DMS 273 (cell line): ENCODE measurements around the gene NMNAT2.

ENCODE experiments used
- DNase-seq: peaks from one replicate; lab custom pipeline; 2025; ENCODE audit not compliant: unreplicated experiment; lab: John Stamatoyannopoulos, UW

The NMNAT2 gene

DNA sequence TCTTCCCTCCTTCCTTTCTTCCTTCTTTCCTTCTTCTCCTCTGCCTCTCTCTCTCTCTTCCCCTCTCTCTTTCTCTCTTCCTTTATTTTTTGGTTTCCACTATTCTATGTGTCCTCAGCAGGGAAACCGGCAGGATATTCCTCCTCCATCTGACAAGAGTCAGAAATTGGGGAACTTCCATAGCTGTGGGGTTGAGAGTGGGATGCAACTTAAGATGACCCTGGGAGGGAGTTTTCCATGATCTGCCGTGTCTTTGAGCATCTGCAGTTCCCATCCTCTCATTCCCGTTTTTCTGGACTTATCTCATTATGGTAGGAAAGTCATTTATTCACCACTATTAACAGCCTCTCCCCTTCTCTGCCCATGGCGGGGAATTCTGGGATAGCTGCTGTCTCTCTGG, 98.6 kb downstream of the NMNAT2 start:
- no peak for DNase-seq

DNA sequence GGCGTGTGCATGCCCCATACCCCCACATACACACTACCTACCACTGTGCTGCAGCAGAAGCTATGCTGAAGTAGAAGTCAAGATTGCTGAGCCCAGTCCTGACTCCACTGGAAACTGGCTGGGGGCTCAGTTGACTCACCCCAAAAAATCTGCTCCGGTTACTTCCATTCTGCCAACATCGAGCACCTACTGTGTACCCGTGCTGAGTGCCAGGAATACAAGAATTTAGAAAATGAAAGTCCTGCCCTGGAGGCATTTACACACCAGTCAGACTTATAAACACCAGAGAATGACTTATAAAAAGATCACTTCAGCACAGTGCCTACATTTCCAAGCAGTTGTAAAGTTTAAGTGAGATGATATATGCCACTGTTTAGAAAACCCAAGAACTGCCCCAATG, 99.1 kb downstream of the NMNAT2 start:
- DNase-seq = no peak

DNA sequence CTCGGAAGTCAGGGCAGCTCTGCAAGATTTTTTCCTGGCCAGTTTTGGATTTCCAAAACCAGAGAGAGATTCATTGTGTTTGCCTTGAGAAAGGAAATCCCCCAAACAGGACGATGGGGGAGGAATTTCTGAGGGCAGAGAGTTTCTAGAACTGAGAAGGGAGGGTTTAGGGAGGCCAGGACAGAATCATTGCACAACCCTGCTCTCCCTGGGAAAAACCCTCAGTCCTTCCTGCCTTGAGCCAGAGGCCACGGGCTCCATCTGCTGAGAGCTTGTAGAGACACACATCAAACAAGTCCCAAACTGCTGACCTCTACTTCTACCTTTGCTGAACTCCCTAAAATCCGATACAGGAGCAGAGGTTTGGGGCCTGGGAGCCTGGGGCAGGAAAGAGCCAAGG, 99.7 kb downstream of the NMNAT2 start:
- DNase-seq = peak; percentile 51

DNA sequence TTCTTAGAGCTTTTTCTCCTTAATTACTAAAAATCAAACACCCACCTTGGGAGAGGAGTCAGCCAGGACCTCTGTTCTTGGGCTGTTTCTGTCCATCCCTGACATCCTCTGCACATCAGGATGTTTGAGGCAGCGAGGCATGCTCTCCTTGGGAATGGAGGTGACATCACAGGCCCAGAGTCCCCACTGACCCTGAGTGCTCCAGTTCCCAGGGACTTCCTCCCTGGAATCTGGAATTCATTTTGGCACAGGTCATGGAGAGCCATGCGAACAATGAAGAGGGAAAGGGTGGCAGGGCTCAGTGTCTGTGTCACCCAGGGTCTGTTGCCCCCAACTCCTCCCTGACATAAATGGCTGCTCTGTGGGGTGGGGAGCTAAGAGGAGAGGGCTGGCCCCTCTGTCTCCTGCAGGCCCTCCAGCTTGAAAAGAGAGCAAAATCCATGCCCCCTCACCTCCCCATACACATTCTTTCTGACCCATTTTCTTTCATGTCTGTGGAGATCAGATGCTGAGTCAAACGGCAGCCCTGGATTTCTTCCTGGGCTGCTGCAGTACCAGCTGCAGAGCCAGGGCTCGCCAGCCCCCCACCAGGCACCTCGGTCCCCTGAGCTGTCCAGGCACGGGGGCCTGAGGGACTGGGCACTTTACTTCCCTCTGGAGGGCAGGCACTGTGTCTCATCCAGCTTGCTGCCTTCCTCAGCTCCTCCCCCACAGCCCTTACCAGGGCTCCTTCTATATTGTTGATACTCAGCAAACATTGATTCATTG, 102.0 kb downstream of the NMNAT2 start:
- no peak for DNase-seq

DNA sequence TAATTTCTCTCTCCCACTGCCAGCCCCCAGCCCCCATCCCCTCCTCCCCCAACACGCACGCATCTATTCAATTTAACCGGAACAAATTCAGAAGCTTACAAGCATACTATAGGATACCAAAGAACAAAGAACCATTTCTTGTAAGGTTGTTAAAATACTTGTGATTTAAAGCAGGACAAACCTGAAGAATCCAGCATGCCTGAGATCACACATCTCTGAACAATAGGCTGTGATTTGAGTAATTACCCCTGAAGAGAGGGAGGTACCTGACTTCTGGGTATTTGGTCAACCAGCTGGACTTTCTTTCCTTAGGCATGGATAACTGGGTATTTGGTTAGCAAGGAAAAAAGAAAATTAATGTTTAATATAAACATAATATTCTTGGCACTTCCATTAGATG, 105.1 kb downstream of the NMNAT2 start:
- DNase-seq = no peak

DNA sequence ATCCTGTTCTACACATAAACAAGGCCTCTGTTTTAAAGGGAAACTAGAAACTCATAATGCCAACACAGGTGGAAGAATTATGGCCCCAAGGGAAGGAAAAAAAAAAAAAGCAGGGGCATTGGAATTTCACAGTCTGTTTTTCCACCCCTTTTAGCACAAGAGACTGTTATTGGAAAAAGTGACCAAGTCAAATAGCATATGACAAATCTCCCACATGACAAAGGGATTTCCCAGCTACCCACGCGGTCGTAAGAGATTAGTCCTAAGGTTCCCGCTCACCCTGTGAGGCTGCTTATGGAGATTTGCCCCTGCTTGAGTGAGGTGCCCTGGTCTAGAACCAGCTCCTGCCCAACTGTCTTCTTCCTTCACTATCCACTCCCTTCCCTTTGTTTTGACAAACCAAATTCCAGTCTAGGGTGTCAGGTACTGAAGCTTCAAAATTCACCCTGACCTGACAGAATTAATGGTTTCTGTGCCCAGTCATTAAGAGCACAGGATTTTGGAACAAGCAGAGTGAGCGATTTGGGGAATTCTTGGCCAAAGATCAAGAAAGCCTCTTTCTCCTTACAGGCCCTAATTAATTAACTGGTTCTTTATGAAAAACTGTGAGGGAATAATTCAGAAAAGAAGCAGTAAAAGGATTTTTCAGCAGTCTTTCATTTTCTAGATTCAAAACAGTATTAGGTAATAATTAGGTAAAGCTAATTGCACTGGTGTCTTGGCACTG, 107.3 kb downstream of the NMNAT2 start:
- no peak for DNase-seq

DNA sequence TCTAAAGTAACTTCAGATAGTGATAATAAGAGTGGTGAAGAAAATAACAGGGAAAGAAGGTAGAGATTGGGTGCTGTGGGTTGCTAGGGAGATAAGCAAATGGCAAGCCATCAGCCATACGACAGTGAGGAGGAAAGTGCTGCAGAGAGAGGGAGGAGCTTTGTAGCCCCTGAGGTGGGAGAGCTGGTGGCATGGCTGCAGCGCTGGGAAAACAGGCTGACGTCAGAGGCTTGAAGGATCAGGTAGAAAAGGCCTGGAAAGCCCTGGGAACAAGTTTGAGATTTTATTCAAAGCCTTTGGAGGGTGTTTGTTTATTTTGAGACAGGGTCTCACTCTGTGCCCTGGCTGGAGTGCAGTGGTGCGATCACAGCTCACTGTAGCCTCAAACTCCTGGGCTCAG, 109.5 kb downstream of the NMNAT2 start:
- DNase-seq = no peak

DNA sequence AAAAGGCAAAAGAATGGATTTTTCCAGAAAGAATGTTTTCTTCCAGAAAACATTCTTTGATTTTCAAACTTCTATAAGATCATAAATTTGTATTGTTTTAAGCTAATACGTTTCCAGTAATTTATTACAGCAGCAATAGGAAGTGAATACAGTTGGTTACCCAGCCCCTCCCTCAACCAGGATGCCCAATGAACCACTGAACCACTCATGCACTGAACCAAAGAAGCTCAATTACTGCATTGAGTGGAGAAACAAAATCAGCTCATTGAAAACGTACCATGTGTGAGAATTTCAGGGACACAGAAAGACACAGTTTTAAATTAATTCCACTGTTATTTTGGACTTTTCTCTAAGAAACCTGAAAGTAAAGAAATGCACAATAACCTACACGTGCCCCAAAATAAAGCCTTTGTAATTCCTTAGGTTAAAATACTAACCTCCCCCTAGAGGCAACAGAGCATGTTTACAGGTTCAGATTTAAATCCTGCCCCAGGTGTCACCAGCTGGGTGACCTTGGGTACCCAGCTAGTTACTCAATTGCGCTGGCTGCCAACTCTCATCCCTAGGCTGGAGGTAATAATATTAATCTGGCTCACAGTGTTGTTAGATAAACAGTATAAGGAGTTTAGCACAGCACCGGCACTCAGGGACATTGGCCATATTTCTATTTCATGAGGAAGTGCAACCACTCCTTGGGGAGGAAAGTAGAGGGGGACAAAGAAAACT, 111.7 kb downstream of the NMNAT2 start:
- peak; percentile 56 for DNase-seq

DNA sequence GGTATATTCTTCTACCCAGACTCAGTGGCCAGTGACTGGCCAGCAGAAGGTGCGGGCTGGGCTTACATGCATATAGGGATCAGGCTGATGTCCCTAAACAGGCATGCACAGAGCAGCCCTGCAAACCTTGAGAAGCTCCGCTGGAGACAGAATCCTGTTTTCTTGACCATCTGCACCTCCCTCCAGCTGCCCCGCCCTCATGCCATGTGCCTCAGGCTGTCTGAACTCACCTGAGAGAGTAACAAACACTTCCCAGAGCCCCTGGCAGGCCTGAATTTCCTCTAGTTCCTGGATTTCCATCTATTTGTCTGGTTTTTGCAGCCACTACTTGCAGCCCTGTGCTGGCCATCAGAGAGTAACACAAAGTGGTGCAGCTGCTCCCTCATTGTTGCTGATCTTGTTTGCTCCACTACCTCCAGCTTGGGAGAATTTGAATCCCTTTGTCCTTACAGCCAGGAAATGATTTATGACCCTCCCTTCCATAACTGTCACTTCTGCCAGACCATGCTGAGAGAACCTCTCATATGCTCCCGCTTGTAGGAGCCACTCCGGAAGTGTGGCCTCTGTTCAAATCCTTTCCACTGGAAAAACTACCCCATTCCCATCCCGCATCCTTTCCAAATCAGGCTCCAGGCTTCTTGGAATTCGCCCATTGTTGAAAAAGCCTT, 113.6 kb downstream of the NMNAT2 start:
- DNase-seq = peak; percentile 26

DNA sequence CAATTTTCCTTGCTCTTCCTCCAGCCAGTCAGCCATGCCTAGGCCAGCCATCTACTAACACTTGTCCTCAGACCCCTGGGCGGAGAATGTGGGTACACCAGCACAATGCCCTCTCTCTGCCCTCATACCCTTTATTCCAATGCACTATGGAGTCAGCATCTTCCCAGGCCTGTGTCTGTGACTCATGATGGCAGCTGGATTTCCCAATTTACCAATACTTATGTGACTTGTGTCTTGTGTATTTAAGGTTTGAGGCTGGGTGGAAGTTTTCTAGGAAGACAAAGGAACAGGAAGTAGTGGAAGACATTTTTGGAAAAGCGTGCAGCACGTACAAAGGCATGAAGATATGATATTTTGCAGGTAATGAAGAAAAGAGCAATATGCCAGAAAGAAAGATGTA, 114.3 kb downstream of the NMNAT2 start:
- DNase-seq = no peak

DNA sequence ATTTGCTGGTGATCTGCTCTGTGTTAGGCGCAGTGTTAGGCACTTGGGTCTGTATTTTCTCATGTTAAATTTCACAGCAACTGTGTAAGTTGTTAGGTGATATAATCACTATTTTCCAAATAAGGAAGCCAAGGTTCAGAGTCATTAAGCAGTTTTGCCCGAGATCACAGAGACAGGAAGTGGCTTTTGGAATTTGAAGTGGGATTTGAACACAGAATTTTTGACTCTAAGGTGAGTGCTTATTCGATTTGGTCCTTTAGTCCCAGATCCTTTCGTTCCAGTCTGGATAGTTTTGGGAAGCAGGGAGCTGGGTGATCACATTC, 114.9 kb downstream of the NMNAT2 start:
- no peak for DNase-seq

DNA sequence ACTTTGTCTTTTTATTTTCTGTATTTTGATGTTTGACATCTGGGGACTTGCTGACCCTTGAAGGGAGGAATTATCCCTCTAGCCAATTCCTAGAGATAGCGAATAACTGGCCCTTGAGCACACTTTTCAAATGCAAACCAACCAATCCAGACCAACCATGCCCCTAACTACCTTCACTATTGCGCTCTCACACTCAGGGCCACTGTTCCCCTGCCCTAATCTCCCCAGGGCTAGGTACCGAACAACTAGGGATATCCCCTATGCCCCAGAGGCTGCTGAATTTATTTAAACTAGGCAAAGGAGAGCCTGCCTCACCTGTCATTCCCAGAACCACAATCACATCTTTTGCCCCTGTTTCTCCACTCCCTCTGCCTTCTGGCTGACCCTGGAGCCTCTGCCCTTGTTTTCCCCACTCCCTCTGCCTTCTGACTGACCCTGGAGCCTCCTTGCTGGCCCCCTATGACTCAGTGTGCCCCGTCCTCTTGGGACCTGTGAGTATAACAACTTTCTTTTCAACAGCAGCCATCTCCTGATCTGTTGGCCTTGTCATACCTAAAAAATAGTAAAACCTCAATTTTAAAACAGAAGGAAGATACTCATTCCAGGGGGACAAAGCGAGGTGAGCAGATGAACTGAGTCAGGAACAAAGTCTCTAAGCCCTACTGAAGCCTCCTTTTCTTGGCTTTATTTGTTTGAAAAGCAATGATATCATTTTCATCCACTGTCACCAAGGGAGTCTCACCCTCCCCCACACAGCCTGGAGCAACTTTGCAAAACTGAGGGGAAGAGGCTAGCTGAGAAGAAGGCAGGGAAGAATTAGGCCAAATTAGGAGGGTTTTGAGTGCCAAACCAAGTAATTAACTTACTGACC, 115.5 kb downstream of the NMNAT2 start:
- DNase-seq = no peak

DNA sequence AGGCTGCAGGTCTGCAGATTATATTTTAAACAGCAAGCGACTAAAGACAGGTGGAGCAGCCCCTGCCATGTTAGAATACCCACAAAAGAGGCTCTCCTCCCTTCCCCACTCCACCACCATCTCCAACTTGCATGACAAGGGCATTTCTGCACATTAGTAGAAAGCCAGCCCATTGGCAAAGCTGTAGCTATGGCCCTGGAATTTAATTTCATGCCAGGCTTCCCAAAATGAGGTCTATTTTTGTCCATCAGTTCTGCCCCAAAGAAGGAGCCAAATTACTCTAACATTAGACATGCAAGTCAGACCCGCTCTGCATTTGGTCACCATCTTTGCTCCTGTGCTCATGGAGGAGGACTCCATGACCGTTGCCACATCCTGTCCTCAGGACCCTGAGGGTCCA, 116.9 kb downstream of the NMNAT2 start:
- no peak for DNase-seq

DNA sequence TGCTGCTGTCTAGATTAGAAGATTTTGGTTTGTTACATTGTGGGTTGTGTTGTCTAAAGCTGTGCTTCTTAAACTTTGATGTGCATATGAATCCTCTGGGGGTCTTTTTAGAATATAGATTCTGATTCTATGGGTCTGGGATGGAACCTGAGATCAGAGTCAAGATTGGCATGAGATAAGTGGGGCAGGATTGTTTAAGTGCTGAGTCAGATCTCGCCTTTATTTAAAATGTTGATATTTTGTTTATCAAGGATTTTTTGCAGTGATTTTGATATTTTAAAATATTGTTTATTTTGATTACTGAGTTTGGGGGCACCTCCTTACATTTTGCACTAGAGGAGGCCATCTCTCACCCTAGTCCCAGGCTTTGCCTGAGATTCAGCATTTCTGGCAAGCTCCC, 117.4 kb downstream of the NMNAT2 start:
- DNase-seq = peak; percentile 30

DNA sequence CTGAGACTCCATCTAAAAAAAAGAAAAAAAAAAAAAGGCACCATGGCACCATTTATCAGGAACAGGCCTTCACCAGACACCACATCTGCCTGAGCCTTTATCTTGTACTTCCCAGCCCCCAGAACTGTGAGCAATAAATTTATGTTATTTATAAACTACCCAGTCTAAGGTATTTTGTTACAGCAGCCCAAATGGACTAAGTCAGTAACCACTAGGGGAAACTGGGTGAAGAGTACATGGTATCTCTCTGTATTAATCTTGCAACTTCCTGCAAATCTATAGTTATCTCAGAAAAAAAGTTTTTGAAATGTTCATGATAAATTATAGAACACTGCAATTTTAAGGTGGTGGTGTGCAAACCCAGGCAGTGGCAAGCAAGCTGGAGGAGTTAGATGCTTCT, 117.8 kb downstream of the NMNAT2 start:
- no peak for DNase-seq

DNA sequence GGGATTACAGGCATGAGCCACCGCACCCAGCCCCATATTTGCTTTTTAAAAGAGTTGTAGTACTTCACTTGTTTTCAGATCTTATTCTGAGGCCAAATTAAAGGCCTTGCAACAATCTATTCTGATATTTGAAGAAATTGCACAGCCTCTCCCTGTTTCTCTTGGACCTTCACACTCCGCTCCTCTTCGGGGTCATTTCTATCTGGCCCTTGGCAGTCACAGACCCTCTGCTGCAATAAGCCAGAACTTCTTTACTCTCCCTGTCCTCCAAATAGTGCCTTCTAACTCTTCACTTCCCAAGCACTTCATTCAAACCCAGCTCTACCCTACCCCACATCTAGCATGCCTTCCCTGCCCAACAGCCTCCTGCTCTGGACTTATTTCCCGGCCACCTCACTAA, 121.4 kb downstream of the NMNAT2 start:
- no peak for DNase-seq

DNA sequence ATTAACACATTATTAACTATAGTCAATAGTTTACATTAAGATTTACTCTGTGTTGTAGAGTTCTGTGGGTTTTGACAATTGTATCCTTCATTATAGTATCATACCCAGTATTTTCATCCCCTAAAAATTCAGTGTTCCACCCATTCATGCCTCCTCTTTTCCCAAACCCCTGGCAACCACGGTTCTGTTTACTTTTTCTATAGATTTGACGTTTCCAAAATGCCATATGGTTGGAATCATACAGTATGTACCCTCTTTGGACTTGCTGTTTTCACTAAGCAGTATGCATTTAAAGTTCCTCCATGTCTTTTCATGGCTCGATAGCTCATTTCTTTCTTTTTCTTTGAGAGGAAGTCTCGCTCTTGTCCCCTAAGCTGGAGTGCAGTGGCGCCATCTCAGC, 122.7 kb downstream of the NMNAT2 start:
- DNase-seq = no peak

DNA sequence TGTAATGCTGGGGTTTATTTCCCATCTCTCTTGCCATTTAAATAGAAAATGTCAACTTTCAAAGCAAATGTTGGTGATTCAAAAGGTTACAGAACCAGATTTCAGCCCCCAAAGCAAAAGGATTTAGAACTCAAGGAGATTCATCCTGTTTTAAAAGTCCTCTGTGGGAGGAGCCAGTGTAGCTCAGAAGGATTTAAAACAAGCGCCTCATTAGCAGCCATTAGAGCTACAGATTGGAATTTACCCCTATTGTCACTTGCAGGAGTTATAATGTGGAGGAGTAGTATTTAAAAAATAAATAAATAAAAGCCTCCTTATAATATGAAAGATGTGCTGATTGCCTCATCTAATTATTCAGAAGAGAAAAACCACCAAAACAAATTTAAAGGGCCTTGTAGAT, 124.3 kb downstream of the NMNAT2 start:
- DNase-seq = no peak

DNA sequence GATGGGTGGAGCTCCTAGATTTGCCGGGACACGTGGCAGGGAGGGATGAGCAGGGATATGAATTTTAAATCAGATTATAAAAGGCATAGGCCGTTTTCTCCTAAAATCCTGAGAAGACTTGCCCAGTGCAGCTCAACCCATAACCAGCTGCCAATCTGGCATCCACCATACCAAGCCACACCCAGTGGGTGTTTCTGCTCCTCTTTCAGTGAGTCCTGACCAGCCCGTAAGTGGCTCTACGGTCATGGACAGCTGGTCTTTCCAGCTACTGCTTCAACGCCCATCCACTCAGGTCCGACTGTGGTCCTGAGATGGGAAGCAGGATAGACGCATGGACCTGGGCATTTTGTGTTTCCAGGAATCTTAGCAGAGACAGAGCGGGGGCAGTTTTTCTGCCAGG, 124.9 kb downstream of the NMNAT2 start:
- DNase-seq = no peak

DNA sequence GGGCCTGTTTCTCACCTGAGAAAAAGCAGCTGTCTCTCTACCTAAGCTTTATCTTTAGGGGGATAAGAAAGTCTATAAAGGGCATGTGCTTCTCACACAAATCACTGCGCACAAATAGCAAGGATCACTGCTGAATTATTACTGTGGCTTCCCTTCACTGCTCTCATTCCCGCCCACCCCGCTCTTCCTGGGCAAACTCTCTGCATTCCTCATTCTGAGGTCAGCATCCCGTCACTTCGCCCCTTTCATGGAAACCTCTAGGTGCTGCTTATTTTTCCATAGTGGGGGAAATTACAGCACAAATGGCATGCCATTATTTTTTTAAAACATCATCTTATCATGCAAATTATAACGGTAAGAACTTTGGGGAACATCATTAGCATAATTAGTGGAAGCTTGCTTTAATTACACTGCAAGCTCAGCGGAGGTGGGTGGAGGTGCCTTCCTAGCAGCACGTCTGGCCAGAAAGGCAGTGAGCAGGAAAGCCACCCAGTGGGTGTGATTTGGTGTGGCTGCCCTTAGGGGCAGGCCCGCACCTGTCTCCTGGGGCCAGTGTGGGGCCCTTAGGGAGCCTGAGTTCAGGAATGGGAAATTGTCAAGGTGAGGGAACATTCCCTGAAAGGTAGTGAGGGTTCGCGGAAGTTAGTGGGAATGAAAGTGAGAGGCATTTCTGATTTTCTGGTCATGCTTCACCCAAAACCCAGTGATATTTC, 126.2 kb downstream of the NMNAT2 start:
- no peak for DNase-seq
